Ramos (cell line): Measurements from ENCODE around the gene POLR1B.
"Not testable (repeated sequence)": the region's sequence is repeated elsewhere in the genome, so short reads cannot be mapped to it uniquely, and the experiment has no call there.

ENCODE experiments used
- in situ Hi-C: fragments of 300-500 bp; cut with MboI; formaldehyde crosslinking; loops from one replicate; pipeline ENCODE4 v1.14.3; 2022; ENCODE audit warnings: low sequenced_read_pairs; ENCODE audit not compliant: unreplicated experiment

Gene POLR1B, protein sequence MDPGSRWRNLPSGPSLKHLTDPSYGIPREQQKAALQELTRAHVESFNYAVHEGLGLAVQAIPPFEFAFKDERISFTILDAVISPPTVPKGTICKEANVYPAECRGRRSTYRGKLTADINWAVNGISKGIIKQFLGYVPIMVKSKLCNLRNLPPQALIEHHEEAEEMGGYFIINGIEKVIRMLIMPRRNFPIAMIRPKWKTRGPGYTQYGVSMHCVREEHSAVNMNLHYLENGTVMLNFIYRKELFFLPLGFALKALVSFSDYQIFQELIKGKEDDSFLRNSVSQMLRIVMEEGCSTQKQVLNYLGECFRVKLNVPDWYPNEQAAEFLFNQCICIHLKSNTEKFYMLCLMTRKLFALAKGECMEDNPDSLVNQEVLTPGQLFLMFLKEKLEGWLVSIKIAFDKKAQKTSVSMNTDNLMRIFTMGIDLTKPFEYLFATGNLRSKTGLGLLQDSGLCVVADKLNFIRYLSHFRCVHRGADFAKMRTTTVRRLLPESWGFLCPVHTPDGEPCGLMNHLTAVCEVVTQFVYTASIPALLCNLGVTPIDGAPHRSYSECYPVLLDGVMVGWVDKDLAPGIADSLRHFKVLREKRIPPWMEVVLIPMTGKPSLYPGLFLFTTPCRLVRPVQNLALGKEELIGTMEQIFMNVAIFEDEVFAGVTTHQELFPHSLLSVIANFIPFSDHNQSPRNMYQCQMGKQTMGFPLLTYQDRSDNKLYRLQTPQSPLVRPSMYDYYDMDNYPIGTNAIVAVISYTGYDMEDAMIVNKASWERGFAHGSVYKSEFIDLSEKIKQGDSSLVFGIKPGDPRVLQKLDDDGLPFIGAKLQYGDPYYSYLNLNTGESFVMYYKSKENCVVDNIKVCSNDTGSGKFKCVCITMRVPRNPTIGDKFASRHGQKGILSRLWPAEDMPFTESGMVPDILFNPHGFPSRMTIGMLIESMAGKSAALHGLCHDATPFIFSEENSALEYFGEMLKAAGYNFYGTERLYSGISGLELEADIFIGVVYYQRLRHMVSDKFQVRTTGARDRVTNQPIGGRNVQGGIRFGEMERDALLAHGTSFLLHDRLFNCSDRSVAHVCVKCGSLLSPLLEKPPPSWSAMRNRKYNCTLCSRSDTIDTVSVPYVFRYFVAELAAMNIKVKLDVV

DNA sequence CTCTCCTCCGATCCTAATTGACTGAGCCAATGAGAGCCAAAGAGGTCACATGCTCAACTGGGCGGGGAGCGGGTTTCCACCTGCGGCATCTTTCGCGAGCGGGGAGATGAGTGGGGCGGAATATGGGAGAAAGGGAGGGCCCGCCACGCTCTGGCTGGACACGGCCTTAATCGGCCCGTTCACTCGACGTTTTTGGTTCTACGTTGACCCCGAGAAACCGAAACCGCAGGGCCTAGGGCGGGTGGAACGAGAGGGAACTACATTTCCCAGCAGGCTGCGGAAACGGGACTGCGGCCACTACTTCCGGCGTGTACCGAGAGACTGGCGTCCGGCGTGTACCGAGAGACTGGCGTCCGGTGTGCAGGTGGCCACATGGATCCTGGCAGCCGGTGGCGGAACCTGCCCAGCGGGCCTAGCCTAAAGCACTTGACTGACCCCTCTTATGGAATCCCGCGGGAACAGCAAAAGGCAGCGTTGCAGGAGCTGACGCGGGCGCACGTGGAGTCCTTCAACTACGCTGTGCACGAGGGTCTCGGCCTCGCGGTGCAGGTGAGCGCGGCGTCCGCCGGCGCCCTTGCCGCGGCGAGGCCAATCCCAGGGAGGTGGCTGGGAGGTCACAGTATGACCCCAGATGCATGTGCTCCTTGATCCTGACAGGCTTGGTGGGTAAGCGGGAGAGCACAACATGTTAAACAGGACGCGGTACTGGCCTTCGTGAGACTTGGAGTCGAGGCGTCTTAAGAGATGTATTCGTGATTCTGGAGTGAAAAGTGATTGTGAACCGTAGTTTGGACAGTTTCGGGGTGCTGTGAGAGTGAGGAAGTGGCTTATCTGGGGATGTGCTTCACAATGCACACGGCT is at the start of gene POLR1B:
POLR1B (plus strand) TSS at position 343 of the 861 bp plus-strand sequence; CDS start at position 373, 30 bp downstream.
- in situ Hi-C loops: no loop called here

DNA sequence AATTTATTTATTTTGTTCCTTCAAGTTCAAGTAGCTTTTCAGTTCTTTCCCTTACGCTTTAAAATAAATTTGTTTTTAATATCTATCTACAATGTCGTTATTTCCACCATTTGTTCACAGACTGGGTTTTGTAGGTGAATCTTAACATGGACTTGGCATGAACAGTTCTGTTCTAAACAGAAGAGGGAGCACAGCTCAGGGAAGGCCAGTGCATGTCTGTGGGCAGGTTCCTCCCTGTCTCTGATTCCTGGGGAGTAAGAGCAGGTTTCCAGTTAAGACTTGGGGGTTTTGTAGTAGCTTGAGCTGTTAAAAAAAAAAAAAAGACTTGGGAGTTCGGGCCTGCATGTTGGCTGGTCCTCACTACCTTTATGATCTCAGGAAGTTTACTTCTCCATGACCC is 49.2 kb upstream of the POLR1B start:
- in situ Hi-C loops: no loop called here

GRCh38 chr2:112493858-112494648 is 48.2 kb upstream of the POLR1B start:
- in situ Hi-C loops: no loop called here

- in situ Hi-C loops: no loop called here
Measured at GRCh38 chr2:112494828-112495227, 47.4 kb upstream of the POLR1B start.

GRCh38 chr2:112495878-112496277 is 46.4 kb upstream of the POLR1B start:
- in situ Hi-C loops: not testable (repeated sequence)

DNA sequence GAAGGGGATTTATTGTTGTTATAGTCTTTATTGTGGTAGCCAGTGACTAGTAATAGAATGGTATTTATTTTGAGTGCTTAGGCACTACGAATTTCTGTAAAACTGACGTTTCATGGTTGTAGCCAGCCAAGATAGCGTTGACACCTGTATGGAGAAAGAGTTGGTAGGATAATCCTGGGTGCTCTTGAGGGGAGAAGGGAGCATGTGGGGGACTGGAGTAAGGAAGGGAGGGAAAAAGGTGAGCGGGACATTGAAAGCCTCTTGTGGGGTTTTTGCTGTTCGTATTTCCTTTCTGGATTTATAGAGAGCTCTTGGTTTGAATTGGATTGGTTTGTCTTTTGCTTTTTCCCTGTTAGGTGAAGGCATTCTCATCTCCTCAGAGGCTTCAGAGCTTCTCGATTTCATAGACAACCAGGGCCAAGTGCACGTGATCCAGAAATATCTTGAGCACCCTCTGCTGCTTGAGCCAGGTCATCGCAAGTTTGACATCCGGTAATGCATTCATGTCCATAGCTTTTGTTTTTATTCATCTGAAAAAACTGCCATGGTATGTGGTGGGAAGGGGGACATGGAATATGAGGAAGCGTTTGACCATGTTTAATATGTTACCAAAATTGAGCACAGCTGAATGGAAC is 41.3 kb upstream of the POLR1B start:
- in situ Hi-C loops: not testable (repeated sequence)

GRCh38 chr2:112509239-112509998 is 32.8 kb upstream of the POLR1B start:
- in situ Hi-C loops: not testable (repeated sequence)

GRCh38 chr2:112516801-112517200 is 25.5 kb upstream of the POLR1B start:
- in situ Hi-C loops: no loop called here

- in situ Hi-C loops: no loop called here
Measured at GRCh38 chr2:112518807-112519206, 23.5 kb upstream of the POLR1B start.

DNA sequence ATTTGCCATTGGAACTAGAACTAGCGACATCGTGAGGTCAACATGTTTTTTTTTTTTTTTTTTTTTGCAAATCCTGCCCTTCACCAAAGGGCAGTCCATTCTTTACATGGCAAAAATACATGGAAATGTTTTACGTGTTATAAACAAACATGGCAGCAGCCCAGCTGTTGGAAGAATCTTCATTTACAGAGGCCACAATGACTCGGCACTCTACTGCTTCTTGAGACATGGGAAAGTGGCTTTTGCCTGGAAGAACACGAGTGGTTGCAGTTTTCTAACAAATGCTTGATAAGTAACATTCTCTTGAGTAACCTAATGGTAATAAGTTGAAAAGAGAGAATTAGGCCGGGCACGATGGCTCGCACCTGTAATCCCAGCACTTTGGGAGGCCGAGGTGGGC is 22.8 kb upstream of the POLR1B start:
- in situ Hi-C loops: no loop called here

GRCh38 chr2:112520234-112520783 is 22.0 kb upstream of the POLR1B start:
- in situ Hi-C loops: no loop called here

- in situ Hi-C loops: no loop called here
Measured at GRCh38 chr2:112523291-112523777, 18.9 kb upstream of the POLR1B start.

DNA sequence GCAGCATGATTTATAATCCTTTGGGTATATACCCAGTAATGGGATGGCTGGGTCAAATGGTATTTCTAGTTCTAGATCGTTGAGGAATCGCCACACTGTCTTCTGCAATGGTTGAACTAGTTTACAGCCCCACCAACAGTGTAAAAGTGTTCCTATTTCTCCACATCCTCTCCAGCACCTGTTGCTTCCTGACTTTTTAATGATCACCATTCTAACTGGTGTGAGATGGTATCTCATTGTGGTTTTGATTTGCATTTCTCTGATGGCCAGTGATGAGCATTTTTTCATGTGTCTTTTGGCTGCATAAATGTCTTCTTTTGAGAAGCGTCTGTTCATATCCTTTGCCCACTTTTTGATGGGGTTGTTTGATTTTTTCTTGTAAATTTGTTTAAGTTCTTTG is 18.0 kb upstream of the POLR1B start:
- in situ Hi-C loops: not testable (repeated sequence)

DNA sequence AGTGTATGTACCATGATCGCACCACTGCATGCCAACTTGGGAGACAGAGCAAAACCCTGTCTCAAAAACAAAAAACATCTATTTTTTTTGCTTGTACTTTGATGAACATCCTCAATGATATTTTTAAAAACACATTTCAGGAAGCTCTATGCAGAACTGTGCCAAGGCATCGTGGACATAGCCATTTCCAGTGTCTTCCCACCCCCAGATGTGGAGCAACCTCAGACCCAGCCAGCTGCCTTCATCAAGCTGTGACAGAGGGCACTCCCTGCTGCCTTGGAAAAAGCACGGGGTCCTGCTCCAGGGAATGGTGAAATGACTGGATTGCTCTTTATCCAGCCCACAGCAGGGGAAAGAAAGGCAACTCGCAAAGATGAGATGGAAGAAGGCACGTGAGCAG is 13.7 kb upstream of the POLR1B start:
- in situ Hi-C loops: no loop called here

DNA sequence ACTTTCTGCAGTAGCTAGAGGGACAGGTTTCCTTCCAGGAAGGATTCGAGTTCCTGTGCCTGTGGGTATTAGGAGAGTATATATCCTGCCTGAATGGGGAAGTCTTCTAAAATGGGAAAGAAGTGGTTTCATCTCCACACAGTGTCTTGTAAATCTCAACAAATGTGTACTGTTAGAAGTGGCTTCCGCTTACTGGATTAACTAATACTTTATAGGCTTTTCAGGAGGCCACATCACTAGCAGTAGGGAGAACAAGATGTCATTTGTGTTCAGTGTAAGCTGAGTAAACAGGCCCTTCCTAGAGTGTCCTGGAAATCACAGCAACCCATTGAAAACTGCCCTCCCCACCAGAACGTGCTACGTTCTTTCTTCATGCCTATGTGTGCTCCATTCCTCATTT is 12.5 kb upstream of the POLR1B start:
- in situ Hi-C loops: no loop called here

DNA sequence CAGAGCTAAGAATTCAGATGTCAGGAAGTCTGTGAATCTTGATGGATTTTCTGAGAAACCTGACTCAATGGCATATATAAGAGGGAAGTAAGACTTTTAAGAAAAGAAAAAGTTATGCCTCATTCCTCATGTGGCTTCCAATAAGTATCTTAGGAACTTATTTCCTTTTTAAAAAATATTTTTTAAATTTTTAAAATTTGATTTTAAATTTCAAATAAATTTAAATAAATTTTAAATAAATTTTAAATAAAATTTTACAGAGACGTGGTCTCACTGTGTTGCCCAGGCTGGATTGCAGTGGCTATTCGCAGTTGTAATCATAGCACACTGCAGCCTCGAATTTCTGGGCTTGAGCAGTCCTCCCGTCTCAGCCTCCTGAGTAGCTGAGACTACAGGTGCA is 11.5 kb upstream of the POLR1B start:
- in situ Hi-C loops: no loop called here

DNA sequence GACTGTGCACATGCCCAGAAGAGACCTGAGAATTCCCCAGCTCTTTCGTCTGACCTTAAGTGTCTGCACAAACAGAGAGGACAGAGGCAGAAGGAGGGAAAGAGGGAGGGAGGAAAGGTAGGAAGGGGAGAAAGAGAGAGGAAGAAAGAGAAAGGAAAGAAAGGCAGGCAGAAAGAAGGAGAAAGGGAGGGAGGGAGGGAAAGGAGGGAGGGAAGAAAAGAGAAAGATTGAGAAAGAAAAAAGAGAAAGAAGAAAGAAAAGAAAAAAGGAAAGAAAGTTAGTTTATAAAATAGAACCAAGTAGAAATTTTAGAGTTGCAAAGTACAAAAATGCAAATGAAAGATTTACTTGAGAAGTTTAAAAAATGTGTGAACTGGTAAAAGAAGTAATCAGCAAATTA is 7.4 kb upstream of the POLR1B start:
- in situ Hi-C loops: no loop called here
